Stimulated activated CD4-positive, alpha-beta T cell treated with anti-CD3 and anti-CD28 coated beads, TNF-alpha, amount 100 ng/mL, for 1 hour (primary cell): Measurements from ENCODE around the gene KATNAL2.

Source experiments
- DNase-seq, 3 donors: peaks; one replicate each; pipeline ENCODE4 v3.0.0-alpha.2; 2020; ENCODE audit warnings: low read depth in 3 of 3, low spot score in 1 of 3

The KATNAL2 gene

GRCh38 chr18:47110492-47111274 lies 193.3 kb downstream of the KATNAL2 start:
- DNase-seq, result no peak

DNA sequence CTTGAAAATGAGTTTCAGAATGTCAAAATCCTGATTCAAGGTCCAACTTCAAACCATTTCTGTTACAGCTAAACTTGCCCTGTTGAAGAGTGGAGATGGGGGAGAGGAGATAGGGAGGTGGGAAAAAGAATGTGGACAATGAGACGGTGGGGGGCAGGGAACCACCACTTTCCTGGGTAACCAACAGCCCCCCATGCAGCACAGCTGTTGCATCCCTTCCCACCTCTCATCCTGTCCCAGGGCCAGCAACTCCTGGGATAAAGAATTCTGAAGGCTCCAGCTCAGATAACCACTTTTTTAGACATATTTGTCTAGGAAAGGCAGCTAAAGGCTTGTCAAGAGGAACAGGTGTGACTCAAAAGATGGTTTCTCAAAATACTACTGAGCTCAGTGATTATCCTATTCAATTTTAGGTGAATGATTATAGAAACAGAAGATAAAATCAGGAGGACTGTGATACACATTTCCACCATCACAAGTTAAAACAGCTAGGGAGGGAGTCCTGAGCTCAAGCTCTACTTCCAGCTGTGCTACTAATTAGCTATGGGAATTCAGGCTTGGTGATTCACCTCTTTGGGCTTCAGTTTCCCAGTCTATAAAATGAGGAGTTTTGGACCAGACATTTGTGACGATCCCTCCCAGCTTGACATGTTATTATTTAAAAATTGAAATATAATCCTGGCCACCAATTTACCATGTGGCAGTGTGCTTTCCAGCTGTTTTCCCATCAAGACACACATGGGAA lies 196.6 kb downstream of the KATNAL2 start:
- no peak for DNase-seq

- no peak for DNase-seq
Observed at GRCh38 chr18:47115205-47115604, 197.8 kb downstream of the KATNAL2 start.

DNA sequence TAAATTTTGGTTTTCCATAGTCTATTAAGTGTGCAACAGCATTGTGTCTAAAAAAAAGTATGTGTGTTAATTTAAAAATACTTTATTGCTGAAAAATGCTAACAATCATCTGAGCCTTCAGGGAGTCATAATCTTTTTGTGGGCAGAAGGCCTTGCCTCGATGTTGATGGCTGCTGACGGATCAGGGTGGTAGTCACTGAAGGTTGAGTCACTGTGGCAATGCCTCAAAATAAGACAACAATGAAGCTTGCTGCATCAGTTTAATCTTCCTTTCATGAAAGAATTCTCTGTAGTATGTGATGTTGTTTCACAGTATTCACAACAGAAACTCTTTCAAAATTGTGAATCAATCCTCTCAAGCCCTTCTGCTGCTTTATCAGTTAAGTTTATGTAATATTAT lies 201.6 kb downstream of the KATNAL2 start:
- no peak for DNase-seq

DNA sequence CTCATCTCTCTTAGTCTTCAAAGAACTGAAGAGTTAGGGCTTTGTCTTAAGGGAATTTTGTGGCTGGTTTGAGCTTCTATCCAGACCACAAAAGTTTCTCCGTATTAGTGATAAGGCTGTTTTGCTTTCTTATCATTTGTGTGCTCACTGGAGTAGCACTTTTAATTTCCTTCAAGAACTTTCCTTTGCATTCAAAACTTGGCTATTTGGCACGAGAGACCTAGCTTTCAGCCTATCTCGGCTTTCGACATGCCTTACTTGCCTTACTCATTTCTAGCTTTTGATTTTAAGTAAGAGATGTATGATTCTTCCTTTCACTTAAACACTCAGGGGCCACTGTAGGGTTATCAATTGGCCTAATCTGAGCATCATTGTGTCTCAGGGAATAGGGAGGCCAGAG lies 203.0 kb downstream of the KATNAL2 start:
- no peak for DNase-seq

DNA sequence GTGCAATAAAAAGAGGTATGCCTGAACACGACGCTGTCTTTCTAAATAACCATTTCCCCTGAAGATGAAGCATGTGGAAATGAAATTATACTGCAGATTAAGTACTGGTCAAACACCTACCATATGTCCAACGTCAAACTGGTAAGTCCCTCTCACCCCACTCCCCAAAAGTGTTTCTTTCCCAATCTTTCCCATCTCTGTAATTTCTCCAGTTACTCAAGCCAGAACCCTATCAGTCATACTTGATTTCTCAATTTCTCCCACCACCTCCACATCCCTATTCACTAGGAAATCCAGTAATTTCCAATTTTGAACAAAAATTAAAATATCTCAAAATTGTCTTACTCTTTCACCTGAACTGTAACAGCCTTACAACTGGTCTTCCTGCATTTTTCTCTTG lies 203.7 kb downstream of the KATNAL2 start:
- no peak for DNase-seq

DNA sequence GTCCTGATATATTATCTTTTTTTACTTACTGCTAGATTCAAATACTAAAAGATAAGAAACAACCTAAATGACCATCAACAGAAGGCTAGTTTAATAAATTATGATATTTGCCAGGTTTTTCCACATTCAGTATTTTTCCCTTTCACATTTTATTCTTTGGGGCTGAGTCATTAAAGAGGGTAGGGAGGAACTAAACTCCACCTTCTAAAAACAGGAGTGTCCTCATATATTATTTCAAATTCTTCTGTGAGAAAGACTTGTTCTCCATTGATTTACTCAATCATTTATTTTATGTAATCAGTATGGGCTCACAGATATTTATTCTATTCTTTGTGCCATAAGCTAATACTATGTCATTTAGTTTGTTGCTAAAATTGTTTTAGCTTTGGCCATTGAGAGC lies 223.9 kb downstream of the KATNAL2 start:
- no peak for DNase-seq

DNA sequence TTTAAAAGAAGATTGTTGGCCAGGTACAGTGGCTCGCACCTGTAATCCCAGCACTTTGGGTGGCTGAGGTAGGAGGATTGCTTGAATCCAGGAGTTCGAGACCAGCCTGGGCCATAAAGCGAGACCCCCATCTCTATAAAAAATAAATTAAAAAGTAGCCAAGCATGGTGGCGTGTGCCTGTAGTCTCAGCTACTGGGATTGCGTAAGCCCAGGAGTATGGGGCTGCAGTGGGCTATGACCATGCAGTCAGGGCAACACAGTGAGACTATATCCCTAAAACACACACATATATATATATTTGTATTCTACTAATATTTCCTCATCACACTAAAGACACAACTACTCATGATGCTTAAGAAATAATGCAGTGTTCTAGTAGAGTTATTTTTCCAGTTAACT lies 225.8 kb downstream of the KATNAL2 start:
- no peak for DNase-seq

DNA sequence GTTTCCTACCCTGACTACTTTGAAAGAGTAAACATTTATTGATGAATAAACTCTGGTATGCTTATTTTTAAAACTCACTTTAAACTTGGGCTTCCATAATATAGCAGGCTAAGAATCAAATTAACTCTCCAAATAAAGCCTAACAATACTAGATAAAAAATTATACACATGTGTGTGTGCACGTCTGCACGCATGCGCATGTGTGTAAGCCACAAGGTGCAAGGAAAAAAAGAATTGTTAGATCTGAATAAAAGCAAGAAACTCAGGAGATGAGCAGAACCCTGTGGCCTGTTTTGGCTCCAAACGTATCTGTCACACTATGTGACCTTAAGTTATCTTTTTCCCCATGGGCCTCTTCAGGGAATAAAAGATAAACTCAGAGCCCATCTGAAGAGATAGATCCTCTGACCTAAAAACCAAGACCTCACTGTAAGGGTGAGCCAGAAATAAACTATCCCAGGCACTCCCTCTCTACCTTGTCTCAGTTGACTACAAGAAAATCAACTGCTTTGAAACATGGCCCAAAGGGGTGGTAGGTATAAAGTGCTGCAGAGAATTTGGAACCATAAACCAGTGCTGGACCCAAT lies 226.6 kb downstream of the KATNAL2 start:
- no peak for DNase-seq

GRCh38 chr18:47146206-47146605 lies 228.8 kb downstream of the KATNAL2 start:
- no peak for DNase-seq

DNA sequence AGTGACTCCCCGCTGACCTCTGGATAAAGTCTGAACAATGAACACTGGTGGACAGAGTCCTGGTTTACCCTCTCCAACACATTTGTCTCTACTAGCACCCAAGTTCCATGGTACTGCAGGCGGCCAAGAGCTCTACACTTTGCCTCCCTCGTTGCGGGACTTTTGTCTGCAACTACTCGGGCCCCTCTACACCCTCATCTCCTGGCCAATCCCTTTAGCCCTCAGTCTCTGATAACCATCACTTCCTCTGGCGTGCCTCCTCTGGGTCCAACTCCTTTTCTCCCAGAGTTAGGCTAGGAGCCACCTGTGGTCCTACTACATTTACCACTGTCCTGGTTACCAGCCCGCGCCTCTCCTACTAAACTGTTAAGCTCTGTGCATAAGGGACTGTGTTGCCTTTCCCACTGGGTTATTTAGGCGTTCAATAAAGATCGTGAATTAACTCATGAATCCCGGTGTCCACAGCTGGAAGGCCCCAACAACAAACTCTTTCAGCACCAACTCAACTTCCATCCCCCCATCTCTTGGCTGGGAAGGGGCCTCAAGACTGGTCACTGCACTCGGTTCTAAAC lies 232.1 kb downstream of the KATNAL2 start:
- DNase-seq, result no peak

GRCh38 chr18:47150029-47150823 lies 232.8 kb downstream of the KATNAL2 start, which contains the start of gene HDHD2:
TSS of gene HDHD2 (minus strand) at chr18:47150500. CDS start at chr18:47136439, 14,061 bp downstream.
- DNase-seq, result peak; percentile 47 to 72 (median 60)

GRCh38 chr18:47150824-47151366 lies 233.5 kb downstream of the KATNAL2 start:
- DNase-seq, result no peak

DNA sequence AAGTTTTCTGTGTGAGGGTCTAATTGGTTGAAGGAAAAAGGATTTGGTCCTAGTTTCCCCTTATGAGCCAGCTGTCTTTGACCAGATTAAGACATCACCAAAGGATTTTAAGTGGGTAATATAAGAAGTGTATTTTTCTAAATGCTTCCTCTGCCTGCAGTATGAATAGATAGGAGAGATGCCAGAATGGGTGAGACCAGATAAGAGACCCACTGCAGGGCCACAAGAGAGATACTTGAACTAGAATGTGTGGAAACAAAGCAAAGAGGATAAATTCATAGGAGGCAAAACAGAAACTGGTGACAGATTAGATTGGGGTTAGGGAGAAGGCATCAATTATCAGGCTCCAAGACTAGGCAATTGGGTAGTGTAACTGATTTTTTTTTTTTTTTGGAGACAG lies 234.0 kb downstream of the KATNAL2 start:
- DNase-seq, result no peak
